ENCODE measurements around the gene CACNB4. TPM values are rescaled to one million over a fixed set of nuclear protein-coding genes. Genes with fewer than 3 reads are reported as not detected.
A peak's percentile ranks its signal among the peaks of the same experiment; 100 is the strongest.

Gene CACNB4
- total RNA-seq, 2 donors from 2014 or later = 5.6 to 13.8 TPM

DNA sequence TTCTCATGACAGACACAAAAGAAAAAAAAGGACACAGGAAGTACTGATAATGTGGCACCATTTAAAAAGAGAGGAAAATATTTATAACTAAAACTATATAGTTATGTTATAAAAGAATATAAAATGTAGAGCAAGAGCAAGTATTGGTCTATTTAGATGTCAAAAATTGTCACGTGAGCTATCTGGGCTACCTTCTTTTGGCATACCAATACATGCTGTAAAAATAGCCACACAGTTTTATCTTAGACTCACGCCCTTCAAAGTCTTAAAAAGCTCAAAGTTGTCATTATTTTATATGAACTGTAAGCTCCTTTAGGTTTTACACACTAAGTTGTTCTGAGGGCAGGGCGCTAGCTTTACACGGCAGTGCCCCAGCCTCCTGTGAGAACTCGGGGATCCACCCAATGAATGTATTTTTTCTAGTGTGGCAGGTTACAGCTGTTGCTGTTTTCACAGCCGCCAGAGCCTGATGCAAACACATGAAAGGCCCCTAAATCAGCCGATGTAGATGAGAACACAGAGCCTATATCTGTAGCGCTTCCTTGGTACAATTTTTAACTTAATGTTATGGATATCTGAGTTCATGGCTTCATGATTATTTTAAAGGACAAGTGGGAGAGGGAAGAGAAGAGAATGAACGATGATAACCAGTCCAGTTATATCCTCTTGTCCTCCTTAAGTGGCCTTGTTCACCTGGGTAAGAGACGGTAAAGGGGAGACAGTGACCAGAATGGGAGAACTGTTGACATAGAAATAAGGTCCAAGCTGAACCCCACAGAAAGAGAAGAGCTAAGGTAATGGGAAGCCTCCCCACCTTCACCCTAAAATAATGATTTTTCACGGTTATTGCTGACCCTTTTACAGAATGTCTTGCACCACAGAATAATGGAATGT lies 130.8 kb downstream of the CACNB4 start:
- no peaks in the 10 kb centered on the region for H3K4me1 ChIP-seq (ENCODE audit: control insufficient read depth in 1 of 2, low read depth in 2 of 2)
- H3K4me3 ChIP-seq = no peak overlapping the region
- DNase-seq (ENCODE audit: low spot score) = no peak
- H3K27me3 ChIP-seq (replicated peaks; ENCODE audit: insufficient read depth) = no peaks in the 10 kb centered on the region
- no peak for ATAC-seq (ENCODE audit: insufficient number of reproducible peaks, low FRiP score, low read depth)
- H3K36me3 ChIP-seq = no peaks in the 10 kb centered on the region
- H3K27ac ChIP-seq = no peak overlapping the region
- TF ChIP-seq, protein P1, sequence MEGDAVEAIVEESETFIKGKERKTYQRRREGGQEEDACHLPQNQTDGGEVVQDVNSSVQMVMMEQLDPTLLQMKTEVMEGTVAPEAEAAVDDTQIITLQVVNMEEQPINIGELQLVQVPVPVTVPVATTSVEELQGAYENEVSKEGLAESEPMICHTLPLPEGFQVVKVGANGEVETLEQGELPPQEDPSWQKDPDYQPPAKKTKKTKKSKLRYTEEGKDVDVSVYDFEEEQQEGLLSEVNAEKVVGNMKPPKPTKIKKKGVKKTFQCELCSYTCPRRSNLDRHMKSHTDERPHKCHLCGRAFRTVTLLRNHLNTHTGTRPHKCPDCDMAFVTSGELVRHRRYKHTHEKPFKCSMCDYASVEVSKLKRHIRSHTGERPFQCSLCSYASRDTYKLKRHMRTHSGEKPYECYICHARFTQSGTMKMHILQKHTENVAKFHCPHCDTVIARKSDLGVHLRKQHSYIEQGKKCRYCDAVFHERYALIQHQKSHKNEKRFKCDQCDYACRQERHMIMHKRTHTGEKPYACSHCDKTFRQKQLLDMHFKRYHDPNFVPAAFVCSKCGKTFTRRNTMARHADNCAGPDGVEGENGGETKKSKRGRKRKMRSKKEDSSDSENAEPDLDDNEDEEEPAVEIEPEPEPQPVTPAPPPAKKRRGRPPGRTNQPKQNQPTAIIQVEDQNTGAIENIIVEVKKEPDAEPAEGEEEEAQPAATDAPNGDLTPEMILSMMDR (IDR thresholded peaks at IDR 0.05) = no peak
- no peaks in the 10 kb centered on the region for H3K9me3 ChIP-seq

DNA sequence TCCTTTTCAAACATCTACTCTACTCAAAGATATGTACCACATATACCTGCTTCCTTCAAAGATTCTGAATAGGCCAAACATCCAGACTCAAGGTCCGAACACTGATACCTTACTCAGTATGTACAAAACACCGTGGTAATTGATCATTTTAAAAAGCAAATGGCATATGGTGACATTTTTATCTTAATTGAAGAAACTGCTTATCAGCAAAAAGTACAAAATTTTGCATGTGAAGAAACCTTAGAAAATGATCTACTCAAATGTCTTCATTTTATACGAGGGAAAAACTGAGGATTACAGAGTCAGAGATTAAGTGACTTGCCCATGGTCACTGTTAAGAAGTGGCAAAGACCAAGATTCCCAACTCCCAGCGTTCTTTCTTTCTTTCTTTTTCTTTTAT lies 133.0 kb downstream of the CACNB4 start:
- ATAC-seq (ENCODE audit: insufficient number of reproducible peaks, low FRiP score, low read depth) (no peak), DNase-seq (ENCODE audit: low spot score) (no peak)
- TF ChIP-seq, protein P1 (IDR thresholded peaks at IDR 0.05) = no peak
- Histone ChIP-seq H3K36me3 (no peaks in the 10 kb centered on the region), H3K9me3 (no peaks in the 10 kb centered on the region), H3K27me3 (replicated peaks; ENCODE audit: insufficient read depth) (no peaks in the 10 kb centered on the region), H3K27ac (no peak overlapping the region), H3K4me3 (no peak overlapping the region), H3K4me1 (ENCODE audit: control insufficient read depth in 1 of 2, low read depth in 2 of 2) (no peaks in the 10 kb centered on the region)

- Histone ChIP-seq H3K27ac (no peak overlapping the region), H3K27me3 (replicated peaks; ENCODE audit: insufficient read depth) (no peaks in the 10 kb centered on the region), H3K9me3 (no peaks in the 10 kb centered on the region), H3K36me3 (no peaks in the 10 kb centered on the region), H3K4me3 (no peak overlapping the region), H3K4me1 (ENCODE audit: control insufficient read depth in 1 of 2, low read depth in 2 of 2) (peaks cover 6 to 23% of the 10 kb centered on the region in 2 donors)
- no peak for DNase-seq (ENCODE audit: low spot score)
- TF ChIP-seq, protein P1 (IDR thresholded peaks at IDR 0.05) = no peak
- ATAC-seq (ENCODE audit: insufficient number of reproducible peaks, low FRiP score, low read depth) = no peak
Measured at GRCh38 chr2:151961558-151961957, 137.3 kb downstream of the CACNB4 start.

GRCh38 chr2:151959238-151959637 lies 139.6 kb downstream of the CACNB4 start:
- Histone ChIP-seq H3K4me3 (no peak overlapping the region), H3K4me1 (ENCODE audit: control insufficient read depth in 1 of 2, low read depth in 2 of 2) (peaks cover 6 to 23% of the 10 kb centered on the region in 2 donors), H3K27me3 (replicated peaks; ENCODE audit: insufficient read depth) (no peaks in the 10 kb centered on the region), H3K27ac (peak overlapping the region; percentile 51 to 60), H3K9me3 (no peaks in the 10 kb centered on the region), H3K36me3 (no peaks in the 10 kb centered on the region)
- ATAC-seq (ENCODE audit: insufficient number of reproducible peaks, low FRiP score, low read depth) = peak; percentile 74
- DNase-seq (ENCODE audit: low spot score) = peak; percentile 9
- TF ChIP-seq, protein P1 (IDR thresholded peaks at IDR 0.05) = no peak

- TF ChIP-seq, protein P1 (IDR thresholded peaks at IDR 0.05) = no peak
- Histone ChIP-seq H3K36me3 (no peaks in the 10 kb centered on the region), H3K27ac (no peak overlapping the region), H3K4me1 (ENCODE audit: control insufficient read depth in 1 of 2, low read depth in 2 of 2) (peaks cover 3 to 9% of the 10 kb centered on the region in 2 donors), H3K27me3 (replicated peaks; ENCODE audit: insufficient read depth) (no peaks in the 10 kb centered on the region), H3K4me3 (no peak overlapping the region), H3K9me3 (no peaks in the 10 kb centered on the region)
- DNase-seq (ENCODE audit: low spot score) = no peak
- ATAC-seq (ENCODE audit: insufficient number of reproducible peaks, low FRiP score, low read depth) = no peak
Measured at GRCh38 chr2:151953467-151953866, 145.4 kb downstream of the CACNB4 start.
